HG03378 (cell line): ENCODE data around the gene WASHC4.
"Not testable (repeated sequence)": the region's sequence is repeated elsewhere in the genome, so short reads cannot be mapped to it uniquely, and the experiment has no call there.

Experiments used
- ATAC-seq: cut with Tn5 transposase; IDR thresholded peaks from one replicate; pipeline ENCODE4 v1.9.1; 2021; ENCODE audit warnings: mild to moderate bottlenecking, moderate library complexity; ENCODE audit not compliant: unreplicated experiment

The WASHC4 gene

GRCh38 chr12:105162174-105162573 lies 54.6 kb downstream of the WASHC4 start:
- no peak for ATAC-seq

GRCh38 chr12:105164068-105164467 lies 56.5 kb downstream of the WASHC4 start:
- no peak for ATAC-seq

GRCh38 chr12:105166736-105167135 lies 59.2 kb downstream of the WASHC4 start:
- no peak for ATAC-seq

DNA sequence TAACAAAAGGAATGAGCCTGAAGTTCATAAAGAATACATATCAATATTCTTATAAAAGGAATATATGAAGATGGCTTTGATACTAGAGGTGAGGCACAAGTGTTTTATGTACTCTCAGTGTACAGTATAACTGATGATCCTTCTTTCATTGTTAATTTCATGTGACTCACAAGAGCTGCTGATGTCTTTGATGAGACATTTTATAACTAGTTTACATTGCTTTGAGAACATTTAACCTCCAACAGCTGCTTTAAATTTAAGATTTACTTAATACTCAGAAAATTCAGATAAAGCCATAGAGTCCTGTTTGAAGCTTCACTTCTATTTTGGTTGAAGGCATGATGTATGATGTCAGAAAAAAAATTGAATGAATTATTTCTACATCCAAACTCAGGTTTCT lies 59.8 kb downstream of the WASHC4 start:
- no peak for ATAC-seq

DNA sequence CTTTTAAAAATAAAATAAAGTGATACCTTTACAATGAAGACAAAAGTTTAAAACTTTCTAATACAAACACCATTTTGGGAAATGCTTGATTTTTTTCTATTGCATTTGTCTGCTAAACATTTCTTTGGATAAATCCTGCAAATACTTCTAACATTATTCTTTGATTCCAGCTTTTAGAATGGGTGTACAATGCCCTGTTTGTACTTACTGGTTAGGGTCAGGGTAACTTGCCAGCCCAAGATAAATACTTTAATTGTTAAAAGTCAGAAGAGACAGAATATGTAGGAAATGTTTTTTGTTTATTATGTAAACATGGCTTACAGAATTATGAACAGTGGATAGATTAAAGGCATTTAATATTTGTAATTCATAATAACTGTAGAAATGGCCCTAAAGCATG lies 60.5 kb downstream of the WASHC4 start:
- ATAC-seq, result no peak

- no peak for ATAC-seq
These were observed 62.6 kb downstream of the WASHC4 start for GRCh38 chr12:105170139-105170538.

GRCh38 chr12:105171691-105172436 lies 64.3 kb downstream of the WASHC4 start:
- no peak for ATAC-seq

GRCh38 chr12:105175397-105175990 lies 68.0 kb downstream of the WASHC4 start:
- ATAC-seq, result no peak

DNA sequence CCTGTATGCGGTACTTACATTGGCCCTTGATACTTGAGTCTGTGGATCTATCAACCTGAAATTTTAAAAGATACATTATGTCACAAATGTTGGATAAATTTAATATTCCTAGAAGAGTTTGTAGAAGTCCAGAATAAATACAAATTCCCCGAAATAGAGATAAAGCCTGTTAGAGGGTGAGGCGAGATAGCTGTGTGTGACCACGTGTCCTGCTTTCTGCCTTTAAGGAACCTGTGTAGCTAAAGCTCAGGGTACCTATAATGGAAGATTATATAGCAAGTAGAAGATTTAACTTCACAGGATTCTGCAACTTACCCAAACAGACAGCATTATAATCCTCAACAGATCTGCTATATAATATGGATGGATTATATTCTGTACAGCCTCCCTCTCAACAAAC lies 69.7 kb downstream of the WASHC4 start:
- ATAC-seq, result no peak

- not testable (repeated sequence) for ATAC-seq
These were observed 71.6 kb downstream of the WASHC4 start for GRCh38 chr12:105179114-105179513.

GRCh38 chr12:105183406-105183805 lies 75.9 kb downstream of the WASHC4 start:
- ATAC-seq, result not testable (repeated sequence)

DNA sequence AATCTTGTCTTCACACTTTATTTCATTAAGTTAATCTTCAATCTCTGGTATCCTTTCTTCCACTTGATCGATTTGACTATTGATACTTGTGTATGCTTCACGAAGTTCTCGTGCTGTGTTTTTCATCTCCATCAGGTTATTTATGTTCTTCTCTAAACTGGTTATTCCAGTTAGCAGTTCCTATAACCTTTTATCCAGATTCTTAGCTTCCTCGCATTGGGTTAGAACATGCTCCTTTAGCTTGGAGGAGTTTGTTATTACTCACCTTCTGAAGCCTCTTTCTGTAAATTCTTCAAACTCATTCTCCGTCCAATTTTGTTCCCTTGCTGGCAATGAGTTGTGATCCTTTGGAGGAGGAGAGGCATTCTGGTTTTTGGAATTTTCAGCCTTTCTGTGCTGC lies 76.4 kb downstream of the WASHC4 start:
- not testable (repeated sequence) for ATAC-seq

- ATAC-seq, result no peak
These were observed 81.8 kb downstream of the WASHC4 start for GRCh38 chr12:105189293-105189692.

DNA sequence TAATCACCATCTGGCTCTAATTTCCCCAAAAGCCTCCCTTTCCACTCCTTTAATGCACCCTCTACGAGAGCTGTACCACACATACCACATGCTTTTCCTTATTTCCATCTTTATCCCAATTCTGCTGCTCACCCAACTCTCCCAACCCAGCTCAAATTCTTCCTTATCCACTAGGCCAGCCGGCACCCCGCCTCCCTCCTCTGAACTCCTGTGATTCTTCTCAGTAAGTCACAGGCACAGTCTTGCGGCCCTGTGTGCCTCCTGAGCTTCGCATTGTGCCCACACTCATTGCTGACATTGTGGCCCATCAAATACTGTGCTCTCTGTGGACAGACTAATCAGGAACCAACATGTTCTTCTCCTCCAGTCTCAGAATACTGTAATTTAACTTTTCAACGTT lies 83.0 kb downstream of the WASHC4 start:
- no peak for ATAC-seq

DNA sequence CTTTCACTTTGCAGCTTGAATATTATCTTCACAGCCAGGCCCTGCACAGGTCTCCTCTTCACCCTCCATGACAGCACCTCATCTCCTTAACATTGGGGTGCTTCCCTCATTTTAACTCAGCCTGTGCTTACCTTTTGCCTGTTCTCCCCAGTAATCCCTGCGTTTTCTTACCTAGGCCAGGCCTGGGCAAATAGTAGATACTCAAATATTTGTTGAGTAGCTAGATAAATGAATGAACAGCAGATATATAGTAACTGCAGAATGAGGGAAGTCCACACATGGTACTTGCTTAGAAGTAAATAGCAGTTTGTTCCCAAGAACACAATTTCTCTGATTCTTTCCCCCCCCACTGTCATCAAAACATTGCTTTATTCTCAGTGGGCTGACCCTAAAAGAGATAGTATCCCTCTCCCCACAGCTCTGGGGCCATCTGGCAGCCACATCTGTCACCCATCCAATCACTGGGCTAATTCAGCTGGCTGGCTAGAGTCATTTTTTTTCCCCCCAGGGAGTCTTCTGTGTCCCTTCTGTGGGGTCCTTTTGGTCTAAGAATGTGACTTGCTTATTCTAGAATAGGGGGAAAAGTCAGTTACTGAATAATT lies 85.2 kb downstream of the WASHC4 start:
- no peak for ATAC-seq

- ATAC-seq, result no peak
These were observed 87.4 kb downstream of the WASHC4 start for GRCh38 chr12:105194947-105195346.

- ATAC-seq, result no peak
These were observed 88.6 kb downstream of the WASHC4 start for GRCh38 chr12:105196090-105196489.

DNA sequence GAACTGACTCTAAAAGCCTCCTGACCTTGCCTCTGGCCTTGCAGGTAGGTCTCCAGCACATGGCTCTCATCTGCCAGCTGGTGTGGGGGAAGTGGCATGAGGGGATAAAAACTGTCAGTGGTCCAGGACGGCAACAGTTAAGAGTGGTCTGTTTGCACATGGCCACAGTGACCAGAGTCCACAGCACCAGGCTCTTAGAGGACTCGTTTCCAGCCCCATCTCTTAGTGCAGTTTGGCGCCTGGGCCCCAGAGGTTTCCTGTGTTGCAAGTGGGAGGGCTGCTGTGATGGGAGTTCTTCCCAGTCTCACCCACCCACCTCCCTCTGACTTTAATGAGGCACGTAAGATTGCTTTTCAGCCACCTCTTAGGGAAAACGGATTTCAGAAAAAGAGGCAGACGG lies 91.4 kb downstream of the WASHC4 start:
- no peak for ATAC-seq

DNA sequence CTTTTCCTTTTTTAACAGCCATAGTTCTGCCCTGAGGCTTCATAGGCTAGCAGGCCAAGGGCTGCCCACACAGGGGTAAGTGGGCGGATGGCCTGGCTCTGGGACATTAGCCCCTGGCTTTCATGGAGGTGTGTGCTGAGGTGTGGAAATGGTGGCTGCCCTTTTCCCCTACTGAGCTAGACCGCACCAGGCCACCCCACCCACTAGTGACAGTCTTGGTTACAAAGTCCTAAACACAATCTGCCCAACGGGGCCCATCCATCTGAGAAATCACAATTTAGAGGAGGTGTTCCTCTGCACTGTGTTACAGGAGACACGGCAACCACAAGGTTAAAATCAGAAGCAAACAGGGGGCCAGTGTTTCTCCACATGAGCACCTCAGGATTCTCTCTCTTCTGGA lies 92.9 kb downstream of the WASHC4 start:
- no peak for ATAC-seq

GRCh38 chr12:105201299-105201698 lies 93.8 kb downstream of the WASHC4 start:
- ATAC-seq, result no peak

- no peak for ATAC-seq
These were observed 94.7 kb downstream of the WASHC4 start for GRCh38 chr12:105202202-105202601.

GRCh38 chr12:105204127-105204526 lies 96.6 kb downstream of the WASHC4 start:
- no peak for ATAC-seq
